GM12801 (cell line): ENCODE results near the gene SUGP2.

Experiments
- CTCF ChIP-seq: IDR thresholded peaks from one replicate; pipeline ENCODE4 v1.5.1; 2011; ENCODE audit warnings: control low read depth; ENCODE audit not compliant: insufficient read length; ENCODE audit errors: extremely low read depth

Gene SUGP2

DNA sequence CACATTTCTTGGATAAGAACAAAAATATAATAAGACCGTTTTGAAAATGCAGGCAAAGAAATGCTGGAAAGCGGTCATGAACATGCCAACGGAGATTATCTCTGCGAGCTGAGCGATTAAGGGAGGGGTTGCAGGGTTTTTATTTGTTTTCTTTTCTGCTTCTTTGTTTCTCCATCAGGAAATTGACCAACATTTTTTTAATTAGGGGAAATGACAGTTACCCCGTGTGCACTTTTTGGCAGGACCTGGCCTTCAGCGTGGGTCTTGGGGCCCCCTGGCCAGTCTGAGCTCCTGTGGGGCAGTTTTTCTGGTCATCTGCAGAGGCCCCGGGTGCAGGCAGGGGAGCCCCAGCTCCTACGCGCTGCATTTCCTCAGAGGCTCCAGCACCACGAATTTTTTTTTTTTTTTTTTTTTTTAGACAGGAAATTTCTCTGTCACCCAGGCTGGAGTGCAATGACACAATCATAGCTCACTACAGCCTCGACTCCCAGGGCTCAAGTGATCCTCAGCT lies 61.0 kb downstream of the SUGP2 start:
- TF ChIP-seq CTCF, result no peak

DNA sequence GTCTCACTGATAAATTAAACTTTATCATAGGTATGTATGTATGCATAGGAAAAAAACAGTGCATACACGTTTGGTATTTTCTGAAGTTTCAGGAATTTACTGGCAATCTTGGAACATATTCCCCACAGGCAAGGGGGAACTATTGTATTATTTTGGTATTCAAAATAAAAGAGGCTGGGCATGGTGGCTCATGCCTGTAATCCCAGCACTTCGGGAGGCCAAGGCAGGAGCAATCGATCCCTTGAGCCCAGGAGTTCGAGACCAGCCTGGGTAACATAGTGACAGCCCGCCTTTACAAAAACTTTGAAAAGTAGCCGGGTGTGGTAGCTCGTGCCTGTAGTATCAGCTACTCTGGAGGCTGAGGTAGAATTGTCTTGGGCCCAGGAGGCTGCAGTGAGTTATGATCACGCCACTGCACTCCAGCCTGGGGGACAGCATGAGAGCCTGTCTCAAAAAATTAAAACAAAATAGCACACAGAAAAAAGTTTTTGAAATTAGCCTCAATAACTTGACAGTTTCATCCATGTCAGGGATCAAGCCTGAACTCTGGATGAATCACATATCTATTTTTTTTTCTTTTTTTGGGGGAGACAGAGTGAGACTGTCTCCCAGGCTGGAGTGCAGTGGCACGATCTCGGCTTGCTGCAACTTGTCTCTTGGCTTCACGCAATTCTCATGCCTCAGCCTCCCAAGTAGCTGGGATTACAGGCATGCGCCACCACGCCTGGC lies 63.2 kb downstream of the SUGP2 start:
- no peak for TF ChIP-seq CTCF

GRCh38 chr19:18967358-18968146 lies 65.8 kb downstream of the SUGP2 start:
- TF ChIP-seq CTCF, result no peak

DNA sequence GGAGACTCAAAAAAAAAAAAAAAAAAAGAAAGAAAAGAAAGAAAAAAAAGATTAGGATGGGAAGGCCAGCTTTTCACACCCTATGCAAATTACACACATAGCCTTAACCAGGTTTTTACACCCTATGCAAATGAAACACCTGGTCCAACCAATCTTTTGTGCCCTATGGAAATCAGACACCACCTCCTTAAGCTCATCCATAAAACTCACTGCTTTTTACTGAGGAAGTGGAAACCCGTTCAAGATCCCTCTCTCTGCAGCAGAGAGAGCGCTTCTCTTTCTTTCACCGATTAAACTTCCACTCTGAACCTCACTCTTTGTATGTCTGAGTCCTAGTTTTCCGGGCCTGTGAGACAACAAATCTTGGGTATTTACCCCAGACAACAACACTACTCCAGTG lies 67.0 kb downstream of the SUGP2 start:
- TF ChIP-seq CTCF, result no peak

DNA sequence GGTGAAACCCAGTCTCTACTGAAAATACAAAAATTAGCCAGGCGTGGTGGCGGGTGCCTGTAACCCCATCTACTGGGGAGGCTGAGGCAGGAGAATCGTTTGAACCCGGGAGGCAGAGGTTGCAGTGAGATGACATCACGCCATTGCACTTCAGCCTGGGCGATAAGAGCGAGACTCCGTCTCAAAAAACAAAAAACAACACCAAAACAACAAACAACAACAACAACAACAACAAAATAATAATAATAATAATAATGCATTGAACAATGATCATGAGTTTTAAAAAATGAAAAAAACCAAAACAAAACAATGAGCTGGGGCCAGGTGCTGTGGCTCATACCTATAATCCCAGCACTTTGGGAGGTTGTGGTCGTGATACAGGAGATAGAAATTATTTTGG lies 69.2 kb downstream of the SUGP2 start:
- no peak for TF ChIP-seq CTCF

GRCh38 chr19:18961767-18962620 lies 71.3 kb downstream of the SUGP2 start:
- no peak for TF ChIP-seq CTCF

GRCh38 chr19:18960370-18960769 lies 72.9 kb downstream of the SUGP2 start:
- TF ChIP-seq CTCF, result no peak
